HG03354 (cell line): Measurements from ENCODE around the gene DLX1.
"Not testable (repeated sequence)": the region's sequence is repeated elsewhere in the genome, so short reads cannot be mapped to it uniquely, and the experiment has no call there.

Source experiments
- ATAC-seq: cut with Tn5 transposase; IDR thresholded peaks from one replicate; pipeline ENCODE4 v1.9.1; 2021; ENCODE audit warnings: mild to moderate bottlenecking; ENCODE audit not compliant: unreplicated experiment, poor library complexity, severe bottlenecking

Gene DLX1

GRCh38 chr2:172085460-172086159 is at the start of gene DLX1:
Gene DLX1, plus strand, starts transcription at chr2:172085507. Its CDS starts 171 bp downstream, at chr2:172085678.
- ATAC-seq: peak; percentile 7

GRCh38 chr2:172038121-172038520 is 47.2 kb upstream of the DLX1 start:
- ATAC-seq: no peak

- ATAC-seq: no peak
Measured at GRCh38 chr2:172038604-172039003, 46.7 kb upstream of the DLX1 start.

DNA sequence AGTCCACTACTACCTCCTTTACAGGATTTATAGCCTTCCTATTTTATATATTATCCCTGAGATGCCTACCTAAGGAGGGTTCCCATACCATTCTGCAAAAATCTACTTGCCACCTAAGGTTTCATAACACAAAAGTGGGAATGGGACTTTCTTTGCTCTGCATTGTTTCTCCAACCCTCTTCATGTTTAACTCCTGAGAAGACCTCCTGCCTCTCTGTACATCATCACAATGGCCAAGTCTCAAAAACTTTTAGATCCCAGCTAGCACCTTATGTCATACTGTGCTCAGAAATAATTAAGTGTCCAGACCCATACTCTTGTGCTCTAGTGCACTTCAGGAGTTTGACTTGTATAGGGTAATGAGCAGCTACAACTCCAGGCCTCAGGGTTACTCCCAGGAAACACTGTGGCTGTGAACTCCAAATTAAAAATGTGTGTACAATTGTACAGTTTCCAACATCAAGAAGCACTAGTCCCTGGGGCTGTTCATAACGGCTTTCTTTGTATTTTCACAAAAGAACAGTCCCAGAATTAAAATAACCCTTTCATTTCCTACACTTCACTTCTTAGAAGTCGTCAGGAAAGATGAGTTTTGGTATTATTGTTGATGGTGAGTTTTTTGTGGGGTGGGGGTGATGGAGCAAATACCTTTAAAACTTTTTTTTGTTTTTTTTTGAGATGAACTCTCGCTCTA is 46.1 kb upstream of the DLX1 start:
- no peak for ATAC-seq

- no peak for ATAC-seq
Measured at GRCh38 chr2:172040311-172040710, 45.0 kb upstream of the DLX1 start.

DNA sequence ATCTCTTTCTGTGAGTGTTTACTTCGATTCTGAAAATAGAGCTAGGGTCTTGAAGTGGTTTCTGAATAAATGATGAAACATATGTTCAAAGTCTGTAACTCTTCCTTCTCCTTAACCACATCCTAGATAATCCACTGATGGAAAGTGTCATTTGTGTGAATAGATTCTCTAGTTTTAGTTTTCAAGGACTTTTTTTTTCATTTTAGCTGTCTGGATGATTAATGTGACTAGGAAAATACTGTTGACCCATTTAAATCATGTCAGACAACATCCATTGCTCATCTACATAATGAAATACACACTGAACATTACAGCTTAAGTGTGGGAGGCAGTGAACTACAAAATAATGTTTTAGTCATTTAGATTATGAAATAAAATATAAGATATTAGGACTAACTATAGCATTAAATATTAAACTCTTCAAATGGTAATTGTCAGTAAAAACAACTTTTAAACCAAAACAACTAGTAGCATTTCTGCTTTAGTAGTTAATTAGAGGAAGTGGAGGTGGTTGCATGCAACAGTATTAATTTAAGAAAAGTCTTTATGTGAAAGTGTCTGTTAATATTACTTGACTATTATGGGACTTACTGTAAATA is 39.1 kb upstream of the DLX1 start:
- ATAC-seq: no peak

DNA sequence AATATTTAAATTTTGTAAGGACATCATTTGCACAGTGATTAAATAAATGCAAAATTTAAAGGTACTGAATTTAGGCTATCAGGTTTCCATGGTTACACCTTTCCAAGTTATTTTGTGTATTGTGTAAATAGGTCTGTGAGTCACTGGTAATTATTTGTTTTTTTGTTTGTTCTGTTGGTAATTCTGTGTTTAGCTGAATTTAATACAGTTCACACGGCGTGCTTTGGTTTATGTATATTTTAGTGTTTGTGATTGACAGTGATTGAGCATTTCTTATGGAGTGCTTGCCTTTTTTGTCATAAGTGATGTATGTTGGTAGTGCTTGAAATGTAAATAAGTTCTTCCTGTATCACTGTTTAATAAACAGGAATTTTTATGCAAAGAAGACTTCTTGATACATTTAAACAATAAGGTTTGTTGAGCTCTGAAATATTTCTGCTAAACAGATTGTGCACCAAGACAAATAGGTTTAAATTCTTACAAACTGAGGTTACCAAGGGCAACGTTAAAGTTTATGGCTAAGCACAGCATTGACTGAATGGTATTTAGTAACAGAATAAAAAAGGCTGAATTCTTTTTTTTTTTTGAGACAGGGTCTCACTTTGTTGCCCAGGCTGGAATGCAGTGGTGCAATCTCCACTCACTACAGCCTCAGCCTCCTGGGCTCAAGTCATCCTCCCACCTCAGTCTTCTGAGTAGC is 38.3 kb upstream of the DLX1 start:
- no peak for ATAC-seq

DNA sequence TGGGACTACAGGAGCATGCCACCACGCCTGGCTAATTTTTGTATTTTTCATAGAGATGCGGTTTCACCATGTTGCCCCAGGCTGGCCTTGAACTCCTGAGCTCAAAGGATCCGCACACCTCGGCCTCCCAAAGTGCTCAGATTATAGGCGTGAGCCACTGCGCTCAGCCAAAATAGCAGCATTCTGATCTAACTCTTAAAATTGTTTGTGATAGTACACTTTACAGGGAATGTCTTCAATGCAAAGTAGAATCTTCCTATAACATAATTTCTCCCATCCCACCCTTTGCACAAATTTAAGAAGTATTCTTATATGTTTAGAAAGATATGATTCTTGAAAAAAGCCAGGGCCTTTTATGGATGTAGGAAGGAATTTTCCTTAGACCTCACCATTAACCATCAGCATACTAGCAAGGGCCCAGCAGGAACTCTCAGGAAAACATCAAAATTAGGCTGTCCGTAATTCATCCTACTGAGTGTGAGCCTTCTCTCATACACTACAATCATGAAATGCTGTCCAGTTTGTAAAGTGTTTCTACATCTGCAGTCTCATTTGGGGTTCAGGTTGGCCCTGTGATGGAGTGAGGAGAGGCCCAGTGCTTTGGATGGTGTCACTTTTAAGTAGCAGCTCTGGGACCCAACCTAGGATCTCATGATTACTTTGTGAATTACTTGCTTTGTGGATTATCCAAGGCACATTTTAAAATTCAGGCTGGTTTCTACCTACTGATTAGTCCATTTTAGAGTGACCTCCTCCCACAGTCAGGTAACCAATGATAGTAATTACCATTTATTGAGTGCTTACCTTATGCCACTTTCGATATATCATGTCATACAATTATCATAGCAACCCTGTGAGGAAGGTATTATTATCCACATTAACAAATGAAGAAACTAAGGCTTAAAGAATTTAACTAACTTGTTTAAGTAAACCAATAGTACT is 37.5 kb upstream of the DLX1 start:
- no peak for ATAC-seq

DNA sequence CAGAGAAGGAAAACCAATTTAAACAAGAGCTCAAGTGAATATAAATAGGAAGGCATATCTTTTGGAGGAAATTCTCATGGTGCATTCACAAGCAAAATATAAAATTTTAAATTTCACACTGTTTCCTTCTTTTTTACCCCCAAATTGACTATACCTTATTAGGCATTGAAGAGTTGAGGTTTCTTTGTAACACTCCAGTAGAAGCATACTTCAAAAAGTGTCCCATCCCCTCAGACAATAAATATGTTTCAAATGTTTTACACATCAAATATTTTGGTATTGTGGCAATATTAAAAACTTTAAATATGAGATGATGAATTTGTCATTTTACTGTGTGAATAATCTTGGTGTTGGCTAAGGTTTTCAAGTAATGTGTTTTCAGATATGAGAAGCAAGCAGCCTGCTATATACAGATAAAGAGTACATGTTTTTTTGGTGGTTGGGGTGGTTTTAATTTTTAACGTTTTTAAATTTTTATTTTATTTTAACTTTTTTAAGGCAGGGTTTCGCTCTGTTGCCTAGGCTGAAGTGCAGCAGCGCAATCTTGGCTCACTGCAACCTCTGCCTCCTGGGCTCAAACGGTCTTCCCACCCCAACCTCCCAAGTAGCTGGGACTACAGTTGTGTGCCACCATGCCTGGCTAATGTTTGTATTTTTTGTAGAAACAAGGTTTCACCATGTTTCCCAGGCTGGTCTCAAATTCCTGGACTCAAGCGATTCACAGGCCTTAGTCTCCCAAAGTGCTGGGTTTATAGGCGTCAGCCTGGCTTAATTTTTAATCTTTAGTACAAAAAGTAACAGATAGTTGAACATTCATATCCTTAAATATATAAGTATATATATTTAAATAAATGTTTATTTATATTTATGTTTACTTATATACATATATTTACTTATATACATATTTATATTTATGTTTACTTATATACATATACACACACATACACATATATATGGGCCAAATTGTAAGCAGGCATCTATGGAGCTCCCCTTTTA is 36.5 kb upstream of the DLX1 start:
- no peak for ATAC-seq

DNA sequence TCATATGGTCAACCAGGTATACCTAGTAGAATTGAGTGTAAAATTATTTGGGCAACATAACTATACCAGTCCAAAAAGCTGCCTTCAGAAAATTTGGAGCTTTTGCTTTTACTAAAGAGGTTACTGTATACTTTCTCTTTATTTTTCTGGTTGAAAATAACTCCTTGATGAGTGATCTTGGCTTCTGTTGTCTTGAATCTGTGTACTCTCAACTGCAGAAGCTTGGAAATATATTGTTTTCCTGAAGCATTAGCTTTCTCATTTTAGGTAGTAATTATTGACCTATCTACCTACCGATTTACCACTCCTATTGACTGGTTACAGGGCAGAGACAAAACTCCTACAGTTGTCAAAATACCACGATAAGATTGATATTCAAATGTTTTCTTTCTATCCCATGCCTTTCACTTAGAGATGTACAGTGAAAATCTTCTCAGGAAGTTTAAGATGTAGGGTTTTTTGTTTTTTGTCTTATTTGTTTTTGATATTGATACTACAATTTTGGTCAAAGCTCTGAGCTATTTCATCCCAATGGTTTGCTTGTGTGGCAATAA is 35.7 kb upstream of the DLX1 start:
- no peak for ATAC-seq

GRCh38 chr2:172050479-172051125 is 34.7 kb upstream of the DLX1 start:
- ATAC-seq: no peak

- ATAC-seq: no peak
Measured at GRCh38 chr2:172052000-172052983, 33.0 kb upstream of the DLX1 start.

- ATAC-seq: no peak
Measured at GRCh38 chr2:172053486-172053885, 31.8 kb upstream of the DLX1 start.

DNA sequence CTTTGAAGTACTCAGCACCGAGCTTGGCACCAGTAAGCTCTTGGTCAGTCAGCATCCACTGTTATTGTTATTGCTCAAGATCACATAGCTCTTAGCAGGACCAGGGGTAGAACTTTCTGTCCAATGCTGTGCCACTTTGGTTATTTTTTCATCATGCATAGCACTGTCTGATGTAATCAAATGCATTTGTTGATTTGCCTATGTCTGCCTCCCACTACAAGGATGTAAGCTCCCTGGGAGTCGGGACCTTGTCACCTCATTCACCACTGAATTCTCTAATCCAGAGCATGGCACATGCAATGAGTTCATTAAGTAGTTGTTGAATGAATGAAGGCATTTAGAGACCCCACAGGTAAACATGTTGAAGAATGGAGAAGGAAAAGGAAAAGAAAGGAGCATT is 29.0 kb upstream of the DLX1 start:
- no peak for ATAC-seq

GRCh38 chr2:172058660-172059059 is 26.6 kb upstream of the DLX1 start:
- no peak for ATAC-seq

DNA sequence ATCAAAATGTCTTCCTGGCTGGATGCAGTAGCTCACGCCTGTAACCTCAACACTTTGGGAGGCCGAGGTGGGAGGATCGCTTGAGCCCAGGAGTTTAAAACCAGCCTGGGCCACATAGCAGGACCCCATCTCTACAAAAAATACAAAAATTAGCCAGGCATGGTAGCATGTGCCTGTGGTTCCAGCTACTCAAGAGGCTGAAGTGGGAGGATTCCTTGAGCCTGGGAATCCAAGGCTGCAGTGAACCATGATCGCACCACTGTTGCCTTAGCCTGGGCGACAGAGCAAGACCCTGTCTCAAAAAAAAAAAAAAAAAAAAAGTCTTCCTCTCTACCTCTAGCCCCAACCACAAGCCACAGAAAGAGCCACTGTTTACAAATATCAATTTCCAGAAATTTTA is 25.2 kb upstream of the DLX1 start:
- ATAC-seq: not testable (repeated sequence)
